Chondrocyte (in vitro differentiated cells): Measurements from ENCODE around the gene CHSY1. TPM values are rescaled to one million over a fixed set of nuclear protein-coding genes. Genes with fewer than 3 reads are reported as not detected.

Source experiments
- DNase-seq: peaks from one replicate; pipeline ENCODE4 v3.0.0; 2021; ENCODE audit warnings: mixed read lengths, low spot score
- H3K27ac Mint-ChIP-seq: one replicate; pipeline ENCODE4 v1.8.0; 2021; ENCODE audit warnings: mild to moderate bottlenecking, moderate library complexity, mixed read lengths; ENCODE audit not compliant: unreplicated experiment
- H3K27me3 Mint-ChIP-seq: 2 replicates; pipeline ENCODE4 v1.8.0; 2021; ENCODE audit warnings: low read depth, mixed read lengths
- H3K36me3 Mint-ChIP-seq: 2 replicates; pipeline ENCODE4 v1.8.0; 2021; ENCODE audit warnings: low read depth, mixed read lengths
- H3K4me1 Mint-ChIP-seq: 2 replicates; pipeline ENCODE4 v1.8.0; 2021; ENCODE audit warnings: low read depth, mild to moderate bottlenecking, mixed read lengths
- H3K4me3 Mint-ChIP-seq: one replicate; pipeline ENCODE4 v1.8.0; 2021; ENCODE audit warnings: mild to moderate bottlenecking, moderate library complexity, mixed read lengths; ENCODE audit not compliant: unreplicated experiment
- H3K9me3 Mint-ChIP-seq: 2 replicates; pipeline ENCODE4 v1.8.0; 2021; ENCODE audit warnings: low read depth, mixed read lengths
- total RNA-seq: library from RNA; stranded (reverse); gene quantifications from 3 replicates; pipeline ENCODE4 v1.2.1, GENCODE V29; 2021
- TF ChIP-seq, protein P1 (sequence below): fragments of 200-600 bp; sonication (generic); IDR thresholded peaks from 2 replicates; pipeline ENCODE4 v1.5.0; 2021; ENCODE audit warnings: antibody characterized with exemption, mild to moderate bottlenecking, moderate library complexity

Gene CHSY1
- total RNA-seq, 1 donor from 2014 or later: 60.9 TPM

DNA sequence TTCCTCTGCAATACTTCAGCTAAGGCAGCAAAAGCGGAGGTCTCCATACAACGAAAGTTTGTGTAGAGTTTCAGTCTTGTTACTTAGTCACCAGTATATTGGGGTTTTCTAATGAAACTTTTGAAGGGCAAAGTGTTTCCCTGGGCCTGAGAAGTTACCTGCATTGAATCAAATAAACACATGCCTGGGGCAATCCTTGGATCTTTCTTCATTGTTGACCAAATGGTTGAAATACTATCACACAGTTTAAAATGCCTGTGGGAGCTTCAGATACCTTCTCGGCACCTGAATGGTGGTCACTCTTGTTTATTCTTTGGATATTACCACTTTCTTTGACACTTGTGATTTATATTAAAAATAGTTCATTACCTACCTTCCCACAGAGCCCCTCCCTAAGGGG, 988 bp upstream of the CHSY1 start:
- H3K4me3 Mint-ChIP-seq: peak overlapping the region; percentile 76
- no peaks in the 10 kb centered on the region for H3K9me3 Mint-ChIP-seq
- no peaks in the 10 kb centered on the region for H3K36me3 Mint-ChIP-seq
- DNase-seq: no peak
- peaks cover 35% of the 10 kb centered on the region for H3K4me1 Mint-ChIP-seq
- no peaks in the 10 kb centered on the region for H3K27me3 Mint-ChIP-seq
- H3K27ac Mint-ChIP-seq: peak overlapping the region; percentile 85
- TF ChIP-seq, protein P1, sequence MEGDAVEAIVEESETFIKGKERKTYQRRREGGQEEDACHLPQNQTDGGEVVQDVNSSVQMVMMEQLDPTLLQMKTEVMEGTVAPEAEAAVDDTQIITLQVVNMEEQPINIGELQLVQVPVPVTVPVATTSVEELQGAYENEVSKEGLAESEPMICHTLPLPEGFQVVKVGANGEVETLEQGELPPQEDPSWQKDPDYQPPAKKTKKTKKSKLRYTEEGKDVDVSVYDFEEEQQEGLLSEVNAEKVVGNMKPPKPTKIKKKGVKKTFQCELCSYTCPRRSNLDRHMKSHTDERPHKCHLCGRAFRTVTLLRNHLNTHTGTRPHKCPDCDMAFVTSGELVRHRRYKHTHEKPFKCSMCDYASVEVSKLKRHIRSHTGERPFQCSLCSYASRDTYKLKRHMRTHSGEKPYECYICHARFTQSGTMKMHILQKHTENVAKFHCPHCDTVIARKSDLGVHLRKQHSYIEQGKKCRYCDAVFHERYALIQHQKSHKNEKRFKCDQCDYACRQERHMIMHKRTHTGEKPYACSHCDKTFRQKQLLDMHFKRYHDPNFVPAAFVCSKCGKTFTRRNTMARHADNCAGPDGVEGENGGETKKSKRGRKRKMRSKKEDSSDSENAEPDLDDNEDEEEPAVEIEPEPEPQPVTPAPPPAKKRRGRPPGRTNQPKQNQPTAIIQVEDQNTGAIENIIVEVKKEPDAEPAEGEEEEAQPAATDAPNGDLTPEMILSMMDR: no peak

DNA sequence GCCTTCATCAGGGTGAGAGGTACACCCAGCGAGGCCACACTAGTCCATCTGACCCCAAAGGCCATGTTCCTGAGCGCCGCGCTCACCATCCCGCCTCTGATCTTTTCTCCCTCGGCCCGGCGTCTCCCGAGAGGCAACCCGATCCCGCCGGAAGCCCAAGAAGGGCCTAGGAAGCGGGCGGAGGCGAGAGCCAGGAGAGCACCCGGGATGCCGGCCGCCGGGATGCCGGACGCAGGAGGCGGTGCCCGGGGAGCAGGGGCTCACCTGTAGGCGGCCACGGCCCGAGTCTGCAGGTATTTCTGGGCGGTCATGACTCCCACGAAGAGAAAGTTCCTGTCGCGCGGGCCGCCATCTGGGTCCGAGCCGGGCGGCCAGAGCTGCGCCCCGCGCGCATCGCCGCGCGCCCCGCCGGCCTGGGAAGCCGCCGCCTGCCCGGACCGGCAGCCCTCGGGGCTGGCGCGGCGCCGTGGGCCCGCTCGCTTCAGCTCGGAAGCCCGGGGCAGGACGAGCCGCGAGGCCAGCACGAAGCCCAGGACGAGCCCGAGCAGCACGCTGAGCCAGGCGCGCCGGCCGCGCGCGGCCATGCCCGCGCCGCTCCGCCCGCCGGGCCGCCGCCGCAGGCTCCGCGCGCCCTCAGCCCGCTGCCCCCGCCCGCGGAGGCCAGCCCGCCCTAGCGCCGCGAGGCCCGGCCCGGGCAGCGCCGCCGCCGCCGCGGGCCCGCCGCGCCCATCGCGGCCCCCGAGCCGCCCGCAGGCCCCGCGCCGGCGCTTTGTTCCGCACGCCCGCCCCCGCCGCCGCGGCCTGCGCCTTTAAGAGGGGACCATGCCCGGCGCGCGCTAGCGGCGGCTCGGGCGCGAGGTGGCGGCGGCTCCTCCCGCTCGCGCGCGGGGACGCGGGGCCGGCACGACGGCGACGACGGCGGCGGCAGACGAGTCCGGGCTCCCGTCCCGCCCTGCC, 697 bp downstream of the CHSY1 start:
- H3K27me3 Mint-ChIP-seq: no peaks in the 10 kb centered on the region
- peak overlapping the region; percentile 88 for H3K4me3 Mint-ChIP-seq
- no peak for DNase-seq
- TF ChIP-seq, protein P1: no peak
- no peaks in the 10 kb centered on the region for H3K36me3 Mint-ChIP-seq
- no peaks in the 10 kb centered on the region for H3K9me3 Mint-ChIP-seq
- H3K4me1 Mint-ChIP-seq: peaks cover 52% of the 10 kb centered on the region
- H3K27ac Mint-ChIP-seq: peak overlapping the region; percentile 74

DNA sequence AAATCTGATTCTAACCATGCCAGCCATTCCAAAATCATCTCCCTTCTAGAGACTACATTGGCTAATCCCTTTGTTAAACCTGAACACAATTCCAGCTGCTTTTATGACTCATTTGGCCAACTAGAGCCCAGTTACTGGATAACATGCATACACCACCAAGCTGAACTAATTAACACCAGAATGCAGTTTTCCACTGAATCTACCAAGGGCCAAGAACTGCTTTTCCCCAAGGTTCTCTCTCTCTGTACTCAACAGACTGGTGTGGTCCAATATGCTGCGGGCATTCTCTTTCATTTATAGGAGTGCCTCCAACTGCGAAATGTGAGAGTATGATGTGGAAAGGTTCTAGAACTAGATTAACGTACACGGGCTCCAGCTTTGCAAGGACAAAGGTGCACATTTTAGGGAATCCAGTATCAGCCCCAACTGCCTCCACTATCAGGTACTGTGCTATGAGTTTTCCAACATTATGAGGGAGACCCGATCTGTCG, 1.5 kb downstream of the CHSY1 start:
- H3K4me1 Mint-ChIP-seq: peaks cover 58% of the 10 kb centered on the region
- no peaks in the 10 kb centered on the region for H3K27me3 Mint-ChIP-seq
- H3K9me3 Mint-ChIP-seq: no peaks in the 10 kb centered on the region
- DNase-seq: no peak
- no peaks in the 10 kb centered on the region for H3K36me3 Mint-ChIP-seq
- peak overlapping the region; percentile 72 for H3K27ac Mint-ChIP-seq
- H3K4me3 Mint-ChIP-seq: peak overlapping the region; percentile 88
- TF ChIP-seq, protein P1: no peak

DNA sequence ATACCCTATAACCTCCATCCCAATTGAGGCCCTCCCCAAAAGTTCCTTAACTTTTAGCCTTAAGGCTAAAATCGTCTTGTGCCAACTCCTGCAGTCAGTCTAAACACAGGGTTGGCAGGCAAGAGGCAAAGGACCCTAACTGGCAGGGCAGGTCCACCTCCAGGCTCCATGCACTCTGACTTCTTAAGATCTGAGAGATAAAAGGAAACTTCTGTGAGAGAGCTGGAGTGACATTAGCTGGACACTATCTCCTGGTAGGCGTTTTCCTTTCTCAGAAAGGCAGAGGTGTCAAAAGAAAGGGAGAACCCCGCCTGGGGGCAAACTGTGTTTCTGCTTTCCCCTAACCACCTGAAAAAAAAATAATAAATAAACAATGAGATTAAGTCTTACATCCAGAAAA, 3.6 kb downstream of the CHSY1 start:
- Mint-ChIP-seq H3K27ac (no peak overlapping the region), H3K9me3 (no peaks in the 10 kb centered on the region), H3K4me3 (no peak overlapping the region), H3K36me3 (no peaks in the 10 kb centered on the region), H3K4me1 (peaks cover 78% of the 10 kb centered on the region), H3K27me3 (no peaks in the 10 kb centered on the region)
- no peak for DNase-seq
- TF ChIP-seq, protein P1: no peak

DNA sequence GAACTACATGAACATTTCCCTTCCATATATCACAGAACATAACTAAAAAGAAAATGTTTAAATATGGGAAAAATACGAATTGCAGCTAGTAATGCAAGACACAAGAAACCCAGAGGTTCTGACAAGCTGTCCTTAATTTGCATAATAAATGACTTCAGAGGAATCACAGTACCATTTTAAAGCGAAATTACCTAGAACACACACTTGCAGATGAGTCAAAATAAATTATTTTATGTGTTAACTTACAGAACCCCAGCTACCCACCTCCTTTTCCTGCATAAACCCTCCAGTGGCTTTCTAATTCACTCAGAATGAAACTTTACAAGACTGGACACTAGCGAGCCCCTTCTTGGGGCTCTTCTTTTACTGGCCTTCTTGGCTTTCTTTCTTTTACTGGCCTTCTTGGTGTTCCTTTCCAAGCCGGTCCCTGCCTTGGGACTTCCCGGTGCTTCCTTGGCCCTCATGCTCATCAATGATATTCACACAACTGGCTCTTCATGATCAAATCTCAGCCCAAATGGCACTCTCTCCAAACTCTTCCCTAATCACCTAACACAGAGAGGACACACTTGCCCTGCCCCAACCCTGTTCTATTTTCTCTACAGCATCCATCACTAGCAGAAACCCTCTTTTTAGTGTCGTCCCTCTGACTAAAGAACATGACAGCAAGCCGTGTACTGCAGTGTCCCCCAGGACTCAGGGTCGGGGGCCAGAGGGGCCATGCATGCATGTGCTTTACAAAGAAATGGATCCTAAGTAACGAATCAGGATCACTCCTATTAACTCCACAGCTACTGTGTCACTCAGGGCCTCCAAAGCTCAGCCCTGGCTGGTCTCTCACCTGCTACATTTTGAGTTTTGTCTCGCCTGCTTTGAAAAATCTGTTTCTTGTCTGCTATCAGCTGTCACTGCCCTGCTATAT, 4.8 kb downstream of the CHSY1 start:
- Mint-ChIP-seq H3K4me1 (peaks cover 77% of the 10 kb centered on the region), H3K4me3 (no peak overlapping the region), H3K36me3 (no peaks in the 10 kb centered on the region), H3K27me3 (no peaks in the 10 kb centered on the region), H3K9me3 (no peaks in the 10 kb centered on the region), H3K27ac (no peak overlapping the region)
- no peak for DNase-seq
- TF ChIP-seq, protein P1: no peak
